HG02943 (cell line): ENCODE data around the gene SAMD4A.

Experiments used
- ATAC-seq: cut with Tn5 transposase; IDR thresholded peaks from one replicate; pipeline ENCODE4 v1.9.1; 2021; ENCODE audit warnings: mild to moderate bottlenecking, low read depth, moderate library complexity; ENCODE audit not compliant: unreplicated experiment

Gene SAMD4A

DNA sequence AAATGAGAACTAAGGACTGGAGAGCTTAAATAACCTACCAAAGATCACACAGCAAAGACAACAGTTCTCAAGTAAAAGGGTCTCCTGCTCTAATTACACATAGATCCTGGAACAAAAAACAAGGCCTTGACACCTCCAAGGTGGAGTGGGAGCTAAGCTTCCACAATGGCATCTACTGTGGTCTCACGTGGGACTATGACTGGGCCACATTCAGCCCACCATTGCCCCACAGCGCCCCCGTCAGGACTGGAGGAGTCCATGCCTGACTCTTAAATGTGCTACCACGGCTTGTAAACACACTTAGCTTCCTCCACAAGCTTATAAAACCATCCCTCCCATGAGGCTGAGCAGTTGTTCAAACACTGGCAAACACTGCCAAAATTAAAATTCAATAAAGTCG, 247.1 kb downstream of the SAMD4A start:
- ATAC-seq = no peak

DNA sequence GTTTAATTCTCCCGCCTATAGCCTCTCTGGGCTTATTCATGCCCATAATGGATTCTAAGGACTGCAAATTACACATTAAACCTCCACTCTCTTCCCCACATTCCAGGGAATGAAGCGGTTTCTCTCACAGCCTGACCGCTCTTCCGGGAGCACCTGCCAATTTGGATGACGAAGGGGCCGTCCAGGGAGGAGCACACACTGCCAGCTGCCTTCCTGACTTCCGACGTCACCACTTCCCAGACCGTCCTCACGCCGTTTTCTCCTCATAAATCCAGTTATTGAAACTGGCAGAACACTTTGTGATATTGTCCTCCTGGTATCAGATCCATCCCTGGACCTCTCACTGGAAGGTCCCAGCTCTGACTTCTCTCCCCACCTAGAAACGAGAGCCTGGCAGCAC, 248.1 kb downstream of the SAMD4A start:
- ATAC-seq = no peak

GRCh38 chr14:54815515-54815914, 248.6 kb downstream of the SAMD4A start:
- ATAC-seq = no peak

DNA sequence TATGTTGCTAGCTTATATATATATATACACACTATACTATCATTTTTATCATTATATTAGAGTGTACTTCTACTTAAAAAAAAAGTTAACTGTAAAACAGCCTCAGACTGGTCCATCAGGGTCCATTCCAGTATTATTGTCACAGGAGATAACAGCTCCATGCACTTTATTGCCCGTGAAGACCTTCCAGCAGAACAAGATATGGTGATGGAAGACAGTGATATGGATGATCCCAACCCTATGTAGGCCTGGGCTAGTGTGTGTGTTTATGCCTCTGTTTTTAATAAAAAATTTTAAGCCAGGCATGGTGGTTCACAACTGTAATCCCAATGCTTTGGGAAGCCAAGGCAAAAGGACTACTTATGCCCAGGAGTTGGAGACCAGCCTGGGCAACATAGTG, 249.5 kb downstream of the SAMD4A start:
- no peak for ATAC-seq

DNA sequence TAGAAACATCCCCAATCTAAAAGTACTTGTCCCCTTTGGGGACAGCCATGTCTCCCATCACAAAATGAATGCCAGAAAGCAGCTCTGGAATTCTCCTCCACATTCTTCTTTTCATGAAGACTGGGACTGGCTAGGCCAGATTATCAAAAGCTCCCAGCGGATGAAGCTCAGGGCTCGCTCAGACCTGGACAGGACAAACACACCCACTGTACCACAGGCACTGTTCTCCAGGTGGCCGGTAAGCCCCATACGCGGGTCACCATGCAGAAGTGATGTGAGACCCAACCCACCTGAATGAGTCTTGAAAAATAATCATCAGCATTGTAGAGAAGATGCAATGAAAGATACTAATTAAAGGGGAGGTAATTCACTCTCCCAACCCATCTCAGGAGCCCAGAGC, 250.6 kb downstream of the SAMD4A start:
- ATAC-seq = no peak

- ATAC-seq = no peak
Observed at GRCh38 chr14:54818201-54819133, 251.5 kb downstream of the SAMD4A start.

DNA sequence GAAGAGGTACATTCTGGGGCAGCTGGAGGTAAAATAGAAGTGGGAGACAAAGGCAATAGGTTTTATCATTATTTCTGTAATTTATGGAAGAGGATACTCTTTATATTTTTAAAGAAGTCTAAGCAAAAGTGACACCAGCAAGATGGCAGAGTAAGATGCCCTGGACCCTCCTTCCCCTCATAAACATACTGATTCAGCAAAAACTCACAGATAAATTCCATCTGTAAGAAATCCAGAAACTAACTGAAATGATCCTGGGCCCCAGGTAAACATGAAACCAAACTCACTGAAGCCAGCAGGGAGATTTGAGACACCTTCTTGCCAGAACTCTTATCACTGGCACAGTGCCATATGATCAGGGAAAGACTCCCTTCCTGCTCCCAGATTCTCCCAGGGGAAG, 255.8 kb downstream of the SAMD4A start:
- ATAC-seq = no peak

DNA sequence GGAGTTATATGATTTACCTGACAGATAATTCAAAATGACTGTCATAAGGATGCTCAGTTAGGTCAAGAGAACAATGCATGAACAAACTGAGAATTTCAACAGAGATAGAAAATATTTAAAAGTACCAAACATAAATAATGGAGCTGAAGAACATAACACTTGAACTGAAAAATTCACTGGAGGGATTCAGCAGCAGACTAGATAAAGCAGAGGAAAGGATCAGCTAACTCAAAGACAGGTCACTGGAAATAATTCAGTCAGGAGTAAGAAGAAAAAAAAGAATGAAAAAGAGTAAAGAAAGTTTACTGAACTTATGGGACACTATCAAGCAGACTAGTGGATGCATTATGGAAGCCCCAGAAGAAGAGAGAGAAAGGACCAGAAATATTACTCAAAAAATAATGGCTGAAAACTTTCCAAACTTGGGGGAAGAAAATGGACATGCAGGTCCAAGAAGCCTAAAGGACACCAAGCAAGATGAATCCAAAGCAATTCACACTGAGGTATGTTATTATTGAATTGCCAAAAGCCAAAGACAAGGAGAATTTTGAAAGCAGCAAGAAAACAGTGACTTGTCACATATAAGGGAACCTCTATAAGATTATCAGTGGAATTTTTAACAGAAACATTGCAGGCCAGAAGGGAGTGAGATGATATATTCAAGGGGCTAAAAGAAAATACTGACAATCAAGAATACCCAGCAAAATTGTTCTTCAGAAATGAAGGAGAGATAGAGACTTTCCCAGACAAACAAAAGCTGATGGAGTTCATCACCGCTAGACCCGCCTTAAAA, 257.0 kb downstream of the SAMD4A start:
- no peak for ATAC-seq

DNA sequence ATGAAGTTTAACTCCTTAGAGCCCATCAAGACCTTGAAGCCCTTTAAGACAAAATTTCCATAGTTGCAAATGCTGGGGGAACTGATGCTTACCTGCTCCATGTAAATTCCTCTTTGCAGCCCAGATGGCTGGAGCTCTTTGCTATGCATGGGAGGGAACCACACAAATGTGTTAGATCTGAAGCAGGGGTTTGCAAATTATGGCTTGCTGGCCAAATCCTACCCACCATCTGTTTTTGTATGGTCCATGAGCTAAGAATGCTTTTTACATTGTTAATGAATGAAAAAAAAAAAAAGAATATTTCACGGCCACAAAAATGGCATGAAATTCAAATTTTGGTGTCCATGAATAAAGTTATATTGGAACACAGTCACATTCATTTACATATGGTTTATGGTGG, 261.1 kb downstream of the SAMD4A start:
- ATAC-seq = no peak

DNA sequence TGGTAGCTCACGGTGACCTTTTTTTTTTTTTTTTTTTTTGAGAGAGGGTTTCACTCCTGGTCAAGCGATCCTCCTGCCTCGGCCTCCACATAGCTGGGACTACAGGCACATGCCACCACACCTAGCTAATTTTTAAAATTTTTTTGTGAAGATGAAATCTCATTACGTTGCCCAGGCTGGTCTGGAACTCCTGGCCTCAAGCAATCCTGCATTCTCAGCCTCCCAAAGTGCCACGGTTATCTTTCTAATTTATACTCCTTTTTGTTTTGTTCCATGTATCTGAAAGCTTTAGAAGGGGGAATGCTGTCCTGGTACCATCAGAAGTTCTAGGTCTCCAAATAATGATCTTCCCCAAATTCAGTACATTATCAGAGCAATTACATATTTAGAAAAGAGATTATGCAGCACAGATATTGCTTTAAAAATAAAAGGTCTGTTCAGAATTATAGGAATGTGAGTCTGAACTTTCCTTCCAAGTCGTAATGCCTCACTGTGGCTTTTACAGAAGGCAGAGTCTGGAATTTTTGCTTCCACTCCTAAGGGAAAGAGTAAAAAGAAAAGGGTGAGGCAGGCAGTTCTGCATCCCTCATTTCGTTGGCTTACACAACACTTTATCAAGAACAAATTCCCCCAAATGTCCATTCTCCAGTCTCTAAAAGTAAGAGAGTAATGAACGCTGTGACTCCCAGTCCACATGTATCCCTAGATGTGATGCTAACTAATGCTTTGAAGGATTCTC, 262.7 kb downstream of the SAMD4A start:
- no peak for ATAC-seq

DNA sequence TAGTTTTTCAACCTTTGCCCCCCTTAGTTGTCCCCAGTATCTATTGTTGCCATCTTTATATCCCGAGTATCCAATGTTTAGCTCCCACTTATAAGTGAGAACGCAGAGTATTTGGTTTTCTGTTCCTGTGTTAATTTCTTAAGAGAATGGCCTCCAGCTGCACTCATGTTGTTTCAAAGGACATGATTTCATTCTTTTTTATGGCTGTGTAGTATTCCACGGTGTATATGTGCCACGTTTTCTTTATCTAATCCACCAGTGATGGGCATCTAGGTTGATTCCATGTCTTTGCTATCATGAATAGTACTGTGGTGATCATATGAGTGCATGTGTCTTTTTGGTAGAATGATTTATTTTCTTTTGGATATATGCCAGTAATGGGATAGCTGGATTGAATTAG, 263.7 kb downstream of the SAMD4A start:
- no peak for ATAC-seq

DNA sequence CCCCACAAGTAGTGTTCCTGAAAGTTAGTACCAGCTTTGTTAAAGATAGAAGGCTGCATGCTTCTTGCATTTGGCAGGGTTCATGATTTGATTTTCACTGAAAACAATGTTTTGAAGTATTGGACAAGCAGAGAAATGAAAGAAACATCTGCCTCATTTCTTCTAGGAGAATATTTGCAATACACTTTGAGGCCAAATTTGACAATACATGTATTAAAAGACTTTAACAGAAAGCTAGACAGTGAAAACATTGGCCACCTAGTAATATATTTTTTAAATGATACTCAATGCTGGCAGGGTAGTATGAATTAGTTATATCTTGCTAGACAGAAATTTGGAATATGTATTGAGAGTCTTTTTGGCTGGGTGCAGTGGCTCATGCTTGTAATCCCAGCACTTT, 267.2 kb downstream of the SAMD4A start:
- no peak for ATAC-seq

GRCh38 chr14:54834727-54835126, 267.8 kb downstream of the SAMD4A start:
- ATAC-seq = no peak

- no peak for ATAC-seq
Observed at GRCh38 chr14:54836231-54836630, 269.3 kb downstream of the SAMD4A start.

DNA sequence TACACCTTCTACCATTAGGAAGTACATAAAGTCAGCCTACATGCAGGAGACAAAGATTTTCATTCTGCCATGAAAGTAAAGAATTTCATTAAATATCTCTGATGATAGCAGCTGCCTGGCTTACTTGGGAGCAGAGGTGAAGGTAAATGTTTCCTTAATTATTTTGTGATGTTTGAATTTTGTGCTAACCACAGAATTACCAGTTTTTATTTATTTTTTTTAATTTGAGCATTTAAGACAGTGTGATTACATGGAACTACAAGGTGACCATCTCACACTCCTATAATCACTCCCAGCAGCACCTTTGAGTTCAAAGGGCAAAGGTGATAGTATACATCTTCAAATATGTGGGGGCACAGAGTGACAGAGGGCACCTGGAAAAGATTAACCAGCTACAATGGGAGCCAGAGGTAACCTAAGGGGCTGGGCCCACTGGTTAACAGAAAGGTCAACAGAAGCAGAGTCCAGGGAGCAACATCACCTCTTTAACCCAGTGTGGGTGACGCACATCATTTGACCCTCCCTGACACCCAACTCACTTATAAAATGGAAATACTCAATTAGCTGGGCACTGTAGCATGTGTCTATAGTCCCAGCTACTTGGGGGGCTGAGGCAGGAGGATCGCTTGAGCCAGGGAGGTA, 270.7 kb downstream of the SAMD4A start:
- no peak for ATAC-seq

GRCh38 chr14:54838931-54839512, 272.1 kb downstream of the SAMD4A start:
- no peak for ATAC-seq

DNA sequence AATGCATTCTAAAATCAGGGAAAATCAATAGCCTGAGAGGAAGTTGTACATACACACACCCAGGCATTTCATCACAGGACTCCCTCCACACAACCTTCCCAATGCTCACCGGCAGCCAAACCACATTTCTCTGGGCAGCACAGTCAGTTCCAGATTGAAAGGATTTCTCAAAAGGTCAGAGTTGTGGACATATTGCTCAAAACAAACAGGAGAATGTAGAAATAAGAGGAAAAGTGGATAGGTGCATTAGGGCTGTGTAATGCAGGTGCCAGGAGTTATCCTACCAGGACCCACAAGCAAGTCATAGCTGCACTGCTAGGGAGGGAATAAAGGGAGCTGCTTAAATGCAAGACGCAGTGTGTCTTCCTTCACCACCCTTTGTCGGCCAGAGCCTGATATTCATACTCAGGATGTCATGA, 272.8 kb downstream of the SAMD4A start:
- no peak for ATAC-seq

DNA sequence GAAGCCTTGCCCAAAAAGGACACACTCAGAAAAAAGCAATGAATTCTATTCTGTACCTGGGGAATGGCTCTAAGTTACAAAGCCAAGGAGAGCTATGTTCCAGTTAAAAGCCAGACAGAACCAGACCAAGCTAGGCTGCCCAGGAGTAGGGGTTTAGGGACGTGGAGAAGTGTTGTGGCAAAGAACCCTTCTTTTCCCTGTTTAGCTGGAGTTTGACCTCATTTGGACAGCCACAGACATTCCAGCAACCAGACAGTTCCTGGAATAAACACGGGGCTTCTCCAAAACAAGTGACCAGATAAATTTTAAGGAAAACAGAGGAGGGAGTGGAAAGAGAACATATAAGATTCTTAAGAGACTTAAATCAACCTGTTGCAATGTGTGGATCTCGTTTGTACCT, 273.4 kb downstream of the SAMD4A start:
- no peak for ATAC-seq

DNA sequence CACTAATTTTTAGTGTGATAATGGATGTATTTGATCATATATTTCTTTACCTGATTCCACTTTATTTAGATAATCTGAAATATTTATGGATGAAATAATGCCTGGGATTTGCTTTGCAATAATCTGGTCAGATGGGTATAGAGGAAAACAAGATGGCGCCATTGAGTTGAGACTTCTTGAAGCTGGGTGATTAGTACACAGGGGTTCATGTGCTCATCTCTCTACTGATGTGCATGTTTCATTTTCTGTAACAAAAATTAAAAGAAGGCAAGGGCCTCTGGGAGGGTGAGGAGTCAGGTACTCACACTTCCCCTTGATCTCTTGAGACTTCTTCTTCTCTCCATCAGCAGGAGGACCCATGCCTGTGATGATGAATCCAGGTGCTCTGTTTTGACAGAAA, 273.9 kb downstream of the SAMD4A start:
- no peak for ATAC-seq
